MM.1S (cell line): ENCODE measurements around the gene SKOR1.

Experiments used
- EZH2 ChIP-seq: fragments of 300-600 bp; sonication (generic); optimal IDR thresholded peaks from 2 replicates; pipeline ENCODE3; 2017; ENCODE audit warnings: low read depth, mild to moderate bottlenecking, antibody characterized with exemption, low read length, mixed read lengths
- TF ChIP-seq, protein P1 (sequence below): fragments of 300-600 bp; sonication (generic); IDR thresholded peaks from 2 replicates; pipeline ENCODE4 v1.5.1; 2016; ENCODE audit warnings: antibody characterized with exemption, low read length, mixed read lengths

DNA sequence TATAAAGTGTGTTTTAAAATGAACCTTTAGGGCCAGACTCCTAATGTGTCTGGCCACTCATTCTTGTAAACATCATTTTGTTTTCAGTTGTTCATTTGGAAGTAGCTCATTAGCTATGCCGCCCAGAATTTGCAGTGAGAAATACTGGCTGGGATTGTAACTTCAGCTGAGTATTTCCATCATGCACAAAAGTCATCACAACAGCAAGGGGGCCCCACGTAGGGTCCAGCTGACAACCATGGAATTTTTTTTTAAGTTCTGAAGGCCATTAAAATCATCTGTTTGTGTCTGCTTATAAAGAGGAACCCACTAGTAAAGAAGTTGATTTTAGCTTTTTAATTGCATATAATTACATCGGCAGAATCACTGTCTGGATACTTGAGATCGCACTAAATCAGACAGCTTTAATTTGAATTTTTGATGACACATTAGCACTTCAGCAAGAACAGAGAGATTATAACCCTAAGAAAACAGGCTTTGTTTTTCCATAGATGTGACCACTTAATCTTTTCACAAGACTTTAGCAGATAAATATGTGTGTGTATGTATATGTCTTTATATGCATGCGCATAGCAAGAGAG lies 46.3 kb upstream of the SKOR1 start:
- TF ChIP-seq, protein P1, sequence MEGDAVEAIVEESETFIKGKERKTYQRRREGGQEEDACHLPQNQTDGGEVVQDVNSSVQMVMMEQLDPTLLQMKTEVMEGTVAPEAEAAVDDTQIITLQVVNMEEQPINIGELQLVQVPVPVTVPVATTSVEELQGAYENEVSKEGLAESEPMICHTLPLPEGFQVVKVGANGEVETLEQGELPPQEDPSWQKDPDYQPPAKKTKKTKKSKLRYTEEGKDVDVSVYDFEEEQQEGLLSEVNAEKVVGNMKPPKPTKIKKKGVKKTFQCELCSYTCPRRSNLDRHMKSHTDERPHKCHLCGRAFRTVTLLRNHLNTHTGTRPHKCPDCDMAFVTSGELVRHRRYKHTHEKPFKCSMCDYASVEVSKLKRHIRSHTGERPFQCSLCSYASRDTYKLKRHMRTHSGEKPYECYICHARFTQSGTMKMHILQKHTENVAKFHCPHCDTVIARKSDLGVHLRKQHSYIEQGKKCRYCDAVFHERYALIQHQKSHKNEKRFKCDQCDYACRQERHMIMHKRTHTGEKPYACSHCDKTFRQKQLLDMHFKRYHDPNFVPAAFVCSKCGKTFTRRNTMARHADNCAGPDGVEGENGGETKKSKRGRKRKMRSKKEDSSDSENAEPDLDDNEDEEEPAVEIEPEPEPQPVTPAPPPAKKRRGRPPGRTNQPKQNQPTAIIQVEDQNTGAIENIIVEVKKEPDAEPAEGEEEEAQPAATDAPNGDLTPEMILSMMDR: no peak
- no peak for TF ChIP-seq EZH2
